Endothelial cell of umbilical vein (primary cell): ENCODE results near the gene MED12L. TPM values are rescaled to one million over a fixed set of nuclear protein-coding genes. Genes with fewer than 3 reads are reported as not detected.

ENCODE experiments used
- BruUV-seq: library from RNA; stranded (reverse); fragments of 400-500 nt; replicated peaks from 2 replicates; lab custom pipeline; 2021; lab: Mats Ljungman, UMichigan
- CTCF ChIA-PET: fragments of 300-600, 350-600 bp; sonication (Branson Sonifier 250); formaldehyde crosslinking; loops from one replicate; lab custom pipeline; 2021; ENCODE audit warnings: antibody characterized with exemption, inconsistent platforms; lab: Charles Lee
- POLR2A ChIA-PET: fragments of 300-600, 350-600 bp; sonication (Branson Sonifier 250); formaldehyde crosslinking; loops from one replicate; lab custom pipeline; 2021; ENCODE audit warnings: antibody characterized with exemption, inconsistent platforms; lab: Charles Lee
- DNase-seq: peaks from one replicate; pipeline ENCODE4 v3.0.0-alpha.2; 2011; ENCODE audit warnings: low read depth, low spot score
- FAIRE-seq: peaks from 2 replicates; lab custom pipeline; 2011; peaks lifted over from hg19 to GRCh38; lab: Jason Lieb, UNC
- H2AFZ ChIP-seq: 2 replicates; pipeline ENCODE4 v1.6.0; 2012; ENCODE audit warnings: low read depth, low read length, control low read depth, inconsistent platforms
- H3K27ac ChIP-seq: 2 replicates; pipeline ENCODE4 v1.5.1; 2011; ENCODE audit warnings: low read depth, mild to moderate bottlenecking, control low read depth, low read length, moderate library complexity; ENCODE audit not compliant: insufficient read depth
- H3K27me3 ChIP-seq, 2 experiments: 2 replicates each; pipeline versions ENCODE4 v1.6.0 to v1.6.1; 2011; ENCODE audit warnings: low read length in 2 of 2, mixed read lengths in 1 of 2; ENCODE audit not compliant: control insufficient read depth in 2 of 2, insufficient read depth in 2 of 2
- H3K36me3 ChIP-seq, 2 experiments: 2 replicates in 1 of 2; 3 replicates in 1 of 2; pipeline ENCODE4 v1.5.1; 2011; ENCODE audit warnings: low read length in 2 of 2, mild to moderate bottlenecking in 1 of 2, moderate library complexity in 1 of 2; ENCODE audit not compliant: control insufficient read depth in 2 of 2, insufficient read depth in 2 of 2; ENCODE audit errors: extremely low read depth in 1 of 2
- H3K4me1 ChIP-seq: 3 replicates; pipeline ENCODE4 v1.5.1; 2011; ENCODE audit warnings: mild to moderate bottlenecking, low read length; ENCODE audit not compliant: control insufficient read depth, insufficient read depth; ENCODE audit errors: extremely low read depth
- H3K4me2 ChIP-seq: 2 replicates; pipeline ENCODE4 v1.6.1; 2011; ENCODE audit warnings: low read length, control low read depth, mixed read lengths; ENCODE audit not compliant: insufficient read depth
- H3K4me3 ChIP-seq, 3 experiments: fragments of 200-600 bp in 1 of 3; sonication (generic), shearing (Covaris generic) in 1 of 3; replicated peaks in 1 of 3; 2 replicates each; pipeline ENCODE4 v1.5.1; 2011 to 2016; ENCODE audit warnings: control low read depth in 3 of 3, low read length in 3 of 3, mild to moderate bottlenecking in 2 of 3, inconsistent platforms in 1 of 3, low read depth in 1 of 3, moderate library complexity in 1 of 3; ENCODE audit not compliant: insufficient read depth in 1 of 3
- H3K79me2 ChIP-seq: 2 replicates; pipeline ENCODE4 v1.6.0; 2012; ENCODE audit warnings: low read length, inconsistent platforms; ENCODE audit not compliant: control insufficient read depth, insufficient read depth
- H3K9ac ChIP-seq: replicated peaks from 2 replicates; pipeline ENCODE3; 2011; ENCODE audit warnings: low read length, control low read depth; ENCODE audit not compliant: insufficient read depth; ENCODE audit errors: extremely low read depth
- H3K9me1 ChIP-seq: replicated peaks from 3 replicates; pipeline ENCODE4 v1.6.0; 2011; ENCODE audit warnings: mild to moderate bottlenecking, low read length; ENCODE audit not compliant: control insufficient read depth, insufficient read depth; ENCODE audit errors: extremely low read depth
- H3K9me3 ChIP-seq: replicated peaks from 2 replicates; pipeline ENCODE4 v1.5.1; 2012; ENCODE audit warnings: low read length, inconsistent platforms; ENCODE audit not compliant: control insufficient read depth, insufficient read depth
- H4K20me1 ChIP-seq: replicated peaks from 2 replicates; pipeline ENCODE3; 2011; ENCODE audit warnings: mild to moderate bottlenecking, low read length; ENCODE audit not compliant: control insufficient read depth, insufficient read depth; ENCODE audit errors: extremely low read depth
- EZH2 ChIP-seq: IDR thresholded peaks from 2 replicates; pipeline ENCODE4 v1.6.1; 2012; ENCODE audit warnings: borderline replicate concordance, low read depth, mild to moderate bottlenecking, moderate library complexity, low read length, inconsistent platforms; ENCODE audit not compliant: severe bottlenecking
- FOS ChIP-seq: IDR thresholded peaks from 2 replicates; pipeline ENCODE4 v1.6.1; 2011; ENCODE audit warnings: mild to moderate bottlenecking, low read length, moderate library complexity, borderline replicate concordance; ENCODE audit not compliant: insufficient read depth
- GATA2 ChIP-seq: IDR thresholded peaks from 2 replicates; pipeline ENCODE4 v1.7.0; 2011; ENCODE audit warnings: low read depth, mild to moderate bottlenecking, moderate library complexity, mixed read lengths, low read length; ENCODE audit not compliant: insufficient read length, insufficient read depth
- JUN ChIP-seq: IDR thresholded peaks from 2 replicates; pipeline ENCODE4 v1.6.1; 2011; ENCODE audit warnings: borderline replicate concordance, low read depth; ENCODE audit not compliant: insufficient read length, insufficient read depth
- MYC ChIP-seq: IDR thresholded peaks from one replicate; pipeline ENCODE4 v1.6.1; 2011; ENCODE audit warnings: mild to moderate bottlenecking, low read depth, low read length
- POLR2A ChIP-seq: IDR thresholded peaks from 2 replicates; pipeline ENCODE4 v1.6.1; 2012; ENCODE audit warnings: low read depth, mild to moderate bottlenecking, control low read depth, low read length
- POLR2AphosphoS5 ChIP-seq: IDR thresholded peaks from 2 replicates; pipeline ENCODE4 v1.6.1; 2012; ENCODE audit warnings: low read depth, mild to moderate bottlenecking, control low read depth, low read length, moderate library complexity; ENCODE audit not compliant: insufficient read depth
- dilution Hi-C: fragments of 300-500 bp; cut with MboI; formaldehyde crosslinking; loops from one replicate; pipeline ENCODE4 v1.15.0; 2019; ENCODE audit warnings: low sequenced_read_pairs; ENCODE audit not compliant: extremely low pct_ligation_motif_present
- intact Hi-C: fragments of 100-400 bp; cut with micrococcal nuclease; formaldehyde crosslinking; loops from one replicate; pipeline ENCODE4 v1.10.0; 2022
- polyA plus RNA-seq, 4 experiments: library from polyadenylated mRNA; depleted of rRNA in 3 of 4; stranded (reverse) in 3 of 4; unstranded in 1 of 4; fragments of >200 nt; gene quantifications; 2 replicates each; pipeline versions ENCODE4 v1.2.1 to v1.2.3, GENCODE V29; 2011 to 2012; ENCODE audit warnings: missing spikeins in 1 of 4
- total RNA-seq: library from RNA; stranded (reverse); gene quantifications from 2 replicates; pipeline ENCODE4 v1.2.3, GENCODE V29; 2021
- TF ChIP-seq, protein P1 (sequence below): IDR thresholded peaks from 2 replicates; pipeline ENCODE4 v1.6.1; 2011; ENCODE audit not compliant: insufficient read depth, insufficient read length
- TF ChIP-seq, protein P2 (sequence below), 2 donors: IDR thresholded peaks; 1 replicate in 1 of 2; 2 replicates in 1 of 2; pipeline ENCODE4 v1.5.1; 2011; ENCODE audit warnings: low read length in 2 of 2, mild to moderate bottlenecking in 2 of 2, moderate library complexity in 2 of 2, control low read depth in 1 of 2, inconsistent platforms in 1 of 2, low read depth in 1 of 2; ENCODE audit not compliant: insufficient read depth in 1 of 2; ENCODE audit errors: extremely low read depth in 1 of 2

The MED12L gene
- total and polyA plus RNA-seq, 2 donors (not counting 3 experiments of a cell fraction or from before 2014, with no cell fraction given): 0.03 to 0.27 TPM

DNA sequence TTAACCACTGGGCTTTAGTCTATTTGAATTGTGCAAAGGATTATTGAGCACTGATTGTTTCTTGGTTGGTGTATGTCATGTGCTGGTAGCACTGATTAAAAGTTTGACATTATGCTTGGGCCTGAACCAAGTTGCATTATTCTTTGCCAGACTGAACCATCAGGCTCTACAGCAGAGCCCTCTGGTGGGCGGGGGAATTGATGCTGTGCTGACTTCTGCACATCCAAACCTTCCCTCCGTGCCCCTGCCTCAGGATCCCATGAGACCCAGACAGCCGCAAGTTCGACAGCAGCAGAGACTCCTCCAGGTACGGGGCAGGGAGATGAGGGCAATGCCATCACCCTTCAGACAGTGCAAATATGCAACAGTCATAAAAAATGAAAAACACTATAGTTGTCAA lies 327.5 kb downstream of the MED12L start:
- no peak for TF ChIP-seq POLR2AphosphoS5
- TF ChIP-seq, protein P1, sequence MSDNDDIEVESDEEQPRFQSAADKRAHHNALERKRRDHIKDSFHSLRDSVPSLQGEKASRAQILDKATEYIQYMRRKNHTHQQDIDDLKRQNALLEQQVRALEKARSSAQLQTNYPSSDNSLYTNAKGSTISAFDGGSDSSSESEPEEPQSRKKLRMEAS: no peak
- TF ChIP-seq GATA2: no peak
- TF ChIP-seq POLR2A: no peak
- TF ChIP-seq, protein P2, sequence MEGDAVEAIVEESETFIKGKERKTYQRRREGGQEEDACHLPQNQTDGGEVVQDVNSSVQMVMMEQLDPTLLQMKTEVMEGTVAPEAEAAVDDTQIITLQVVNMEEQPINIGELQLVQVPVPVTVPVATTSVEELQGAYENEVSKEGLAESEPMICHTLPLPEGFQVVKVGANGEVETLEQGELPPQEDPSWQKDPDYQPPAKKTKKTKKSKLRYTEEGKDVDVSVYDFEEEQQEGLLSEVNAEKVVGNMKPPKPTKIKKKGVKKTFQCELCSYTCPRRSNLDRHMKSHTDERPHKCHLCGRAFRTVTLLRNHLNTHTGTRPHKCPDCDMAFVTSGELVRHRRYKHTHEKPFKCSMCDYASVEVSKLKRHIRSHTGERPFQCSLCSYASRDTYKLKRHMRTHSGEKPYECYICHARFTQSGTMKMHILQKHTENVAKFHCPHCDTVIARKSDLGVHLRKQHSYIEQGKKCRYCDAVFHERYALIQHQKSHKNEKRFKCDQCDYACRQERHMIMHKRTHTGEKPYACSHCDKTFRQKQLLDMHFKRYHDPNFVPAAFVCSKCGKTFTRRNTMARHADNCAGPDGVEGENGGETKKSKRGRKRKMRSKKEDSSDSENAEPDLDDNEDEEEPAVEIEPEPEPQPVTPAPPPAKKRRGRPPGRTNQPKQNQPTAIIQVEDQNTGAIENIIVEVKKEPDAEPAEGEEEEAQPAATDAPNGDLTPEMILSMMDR (IDR thresholded peaks at IDR 0.05; ENCODE audit: extremely low read depth in 1 of 2, insufficient read depth in 1 of 2, low read depth in 1 of 2, low read length in 2 of 2): no peak
- TF ChIP-seq FOS: no peak
- no peak for TF ChIP-seq MYC
- no peak for TF ChIP-seq EZH2
- no peak for TF ChIP-seq JUN
- H3K4me1 ChIP-seq: no peaks in the 10 kb centered on the region
- H2AFZ ChIP-seq: no peak overlapping the region
- H3K9me1 ChIP-seq: no peaks in the 10 kb centered on the region
- DNase-seq (no peak), FAIRE-seq (no peak)
- no peaks in the 10 kb centered on the region for H3K79me2 ChIP-seq
- no peaks in the 10 kb centered on the region for H3K36me3 ChIP-seq
- CTCF ChIA-PET: no interaction called here
- no peaks in the 10 kb centered on the region for H3K9me3 ChIP-seq
- no peaks in the 10 kb centered on the region for H3K27me3 ChIP-seq
- intact Hi-C loops: no loop called here
- dilution Hi-C loops: no loop called here
- no peak overlapping the region for H3K4me3 ChIP-seq
- POLR2A ChIA-PET: no interaction called here
- no peak overlapping the region for H3K4me2 ChIP-seq
- H4K20me1 ChIP-seq: no peaks in the 10 kb centered on the region
- no peak overlapping the region for H3K27ac ChIP-seq
- H3K9ac ChIP-seq: no peak overlapping the region
- no TSS peak for BruUV-seq
